Naive thymus-derived CD4-positive, alpha-beta T cell (primary cell): ENCODE results near the gene GLCCI1. TPM values are rescaled to one million over a fixed set of nuclear protein-coding genes. Genes with fewer than 3 reads are reported as not detected.
A peak's percentile ranks its signal among the peaks of the same experiment; 100 is the strongest.
"Not testable (repeated sequence)": the region's sequence is repeated elsewhere in the genome, so short reads cannot be mapped to it uniquely, and the experiment has no call there.

Source experiments
- ATAC-seq: fragments of 150-1000 bp; cut with Tn5 transposase; 2 replicates; pipeline ENCODE4 v1.10.0; 2021; ENCODE audit warnings: mild to moderate bottlenecking, moderate library complexity
- CTCF ChIA-PET: fragments of 350-600 bp; sonication (Branson Sonifier 250); formaldehyde crosslinking; loops from one replicate; lab custom pipeline; 2021; ENCODE audit warnings: antibody characterized with exemption; lab: Charles Lee
- POLR2A ChIA-PET: fragments of 350-600 bp; sonication (Branson Sonifier 250); formaldehyde crosslinking; loops from one replicate; lab custom pipeline; 2021; ENCODE audit warnings: antibody characterized with exemption, inconsistent platforms; lab: Charles Lee
- DNase-seq, 9 donors: peaks; one replicate each; pipeline versions ENCODE4 v3.0.0 to v3.0.0-alpha.2; 2020 to 2022; ENCODE audit warnings: mixed read lengths in 1 of 9
- H3K27ac ChIP-seq: one replicate; pipeline ENCODE4 v1.7.0; 2013; ENCODE audit warnings: mild to moderate bottlenecking, low read depth, low read length, moderate library complexity
- H3K27me3 ChIP-seq, 2 donors: one replicate each; pipeline ENCODE4 v1.7.0; 2013; ENCODE audit warnings: low read length in 2 of 2, mild to moderate bottlenecking in 2 of 2, moderate library complexity in 2 of 2; ENCODE audit not compliant: control insufficient read depth in 2 of 2, insufficient read depth in 2 of 2
- H3K36me3 ChIP-seq, 3 experiments: 1 replicate in 2 of 3; 2 replicates in 1 of 3; pipeline ENCODE4 v1.7.0; 2013; ENCODE audit warnings: low read length in 3 of 3, mild to moderate bottlenecking in 3 of 3, moderate library complexity in 1 of 3; ENCODE audit not compliant: insufficient read depth in 3 of 3, control insufficient read depth in 2 of 3
- H3K4me1 ChIP-seq, 2 donors: one replicate each; pipeline ENCODE4 v1.7.0; 2013; ENCODE audit warnings: low read length in 2 of 2, mild to moderate bottlenecking in 2 of 2, moderate library complexity in 1 of 2; ENCODE audit not compliant: control insufficient read depth in 2 of 2, insufficient read depth in 2 of 2
- H3K4me3 ChIP-seq: 2 replicates; pipeline ENCODE4 v1.7.0; 2013; ENCODE audit warnings: mild to moderate bottlenecking, low read length
- H3K9me3 ChIP-seq, 3 experiments: 1 replicate in 2 of 3; 2 replicates in 1 of 3; pipeline ENCODE4 v1.7.0; 2013; ENCODE audit warnings: low read length in 3 of 3; ENCODE audit not compliant: control insufficient read depth in 2 of 3
- H3K27ac Mint-ChIP-seq, 9 donors: one replicate each; pipeline ENCODE4 v1.8.0; 2020 to 2022; ENCODE audit warnings: mixed read lengths in 9 of 9, mild to moderate bottlenecking in 8 of 9, moderate library complexity in 5 of 9, inconsistent platforms in 2 of 9
- H3K27me3 Mint-ChIP-seq, 5 donors: one replicate each; pipeline ENCODE4 v1.8.0; 2021 to 2022; ENCODE audit warnings: mixed read lengths in 5 of 5, mild to moderate bottlenecking in 1 of 5
- H3K36me3 Mint-ChIP-seq, 5 donors: one replicate each; pipeline ENCODE4 v1.8.0; 2020 to 2022; ENCODE audit warnings: mixed read lengths in 5 of 5, mild to moderate bottlenecking in 3 of 5, inconsistent platforms in 1 of 5
- H3K4me1 Mint-ChIP-seq, 7 donors: one replicate each; pipeline ENCODE4 v1.8.0; 2020 to 2022; ENCODE audit warnings: mixed read lengths in 7 of 7, mild to moderate bottlenecking in 3 of 7, inconsistent platforms in 1 of 7
- H3K4me3 Mint-ChIP-seq, 10 donors: one replicate each; pipeline ENCODE4 v1.8.0; 2020 to 2022; ENCODE audit warnings: mild to moderate bottlenecking in 10 of 10, mixed read lengths in 10 of 10, moderate library complexity in 6 of 10, inconsistent platforms in 2 of 10
- H3K9me3 Mint-ChIP-seq, 11 donors: one replicate each; pipeline ENCODE4 v1.8.0; 2020 to 2022; ENCODE audit warnings: mixed read lengths in 11 of 11, mild to moderate bottlenecking in 4 of 11, inconsistent platforms in 1 of 11, moderate library complexity in 1 of 11
- intact Hi-C, 2 donors: fragments of 100-400 bp; cut with micrococcal nuclease; formaldehyde crosslinking; loops; one replicate each; pipeline ENCODE4 v1.15.1; 2023
- polyA plus RNA-seq, 2 donors: library from polyadenylated mRNA; unstranded; fragments of 300-500 nt; fragmentation: Illumina TruSeq; gene quantifications; one replicate each; pipeline ENCODE4 v1.2.3, GENCODE V29; 2021
- total RNA-seq, 6 experiments: library from RNA in 5 of 6; stranded (reverse) in 5 of 6; gene quantifications; 1 replicate in 5 of 6; 2 replicates in 1 of 6; pipeline ENCODE4 v1.2.3 and lab custom pipeline; 2021 to 2026

Gene GLCCI1
- total and polyA plus RNA-seq, 7 experiments from 2014 or later, result 6.9 to 43.1 (median 26.5) TPM

- DNase-seq, H3K36me3 ChIP-seq, ATAC-seq, intact Hi-C loops, H3K9me3 Mint-ChIP-seq, H3K4me1 ChIP-seq, H3K4me3 ChIP-seq, H3K27me3 ChIP-seq, H3K27me3 Mint-ChIP-seq, H3K27ac ChIP-seq, H3K9me3 ChIP-seq: not testable (repeated sequence)
- Mint-ChIP-seq H3K27ac (peak overlapping the region in 5 of 9 donors; percentile 27 to 55 (median 51)), H3K4me1 (peaks cover 28 to 75% (median 57%) of the 10 kb centered on the region in 7 donors), H3K4me3 (peak overlapping the region in 4 of 10 donors; percentile 17 to 32 (median 24)), H3K36me3 (peaks cover 0 to 46% (median 27%) of the 10 kb centered on the region in 5 donors)
- CTCF ChIA-PET, result interaction anchor here (1.5 kb wide), 1 partner anchor 142 kb away, joined by 6 read pairs; no protein-coding TSS in a partner anchor
- POLR2A ChIA-PET, result interaction anchor here (0.6 kb wide), 1 partner anchor 386 kb away, joined by 3 read pairs; no protein-coding TSS in a partner anchor
Measured at GRCh38 chr7:8048067-8048466, 79.5 kb downstream of the GLCCI1 start.

DNA sequence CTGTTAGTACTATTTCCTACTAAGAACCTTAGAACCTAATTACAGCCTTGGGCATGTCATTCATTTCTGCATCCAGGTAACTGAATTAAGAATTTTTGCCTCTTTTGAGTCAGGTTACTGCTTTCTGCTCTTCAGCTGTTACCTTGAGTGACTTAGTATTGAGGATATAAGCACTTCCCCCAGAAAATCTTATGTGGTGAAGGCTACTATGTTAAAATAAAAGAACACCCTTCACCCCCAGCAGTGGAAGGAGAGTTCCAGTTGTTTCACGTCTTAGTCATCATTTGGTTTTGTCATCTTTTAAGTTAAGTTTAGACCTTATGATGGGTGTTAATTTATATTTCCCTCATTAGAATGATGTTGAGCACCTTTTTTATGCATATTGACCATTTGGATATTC is 82.8 kb downstream of the GLCCI1 start:
- ATAC-seq, result no peak
- H3K27me3 Mint-ChIP-seq, result no peaks in the 10 kb centered on the region
- ChIA-PET POLR2A (no interaction called here), CTCF (interaction anchor here (1.2 kb wide), 1 partner anchor 24 kb away, joined by 4 read pairs; no protein-coding TSS in a partner anchor)
- no peak for DNase-seq
- intact Hi-C loops, result no loop called here
- Histone ChIP-seq H3K9me3 (no peaks in the 10 kb centered on the region), H3K4me1 (peaks cover 8 to 9% of the 10 kb centered on the region in 2 donors), H3K27me3 (no peaks in the 10 kb centered on the region), H3K4me3 (no peak overlapping the region), H3K27ac (no peak overlapping the region), H3K36me3 (peaks cover 0 to 4% (median 0%) of the 10 kb centered on the region in 3 experiments)
- peaks cover 0 to 31% (median 17%) of the 10 kb centered on the region in 5 donors for H3K36me3 Mint-ChIP-seq
- H3K27ac Mint-ChIP-seq, result peak overlapping the region in 1 of 9 donors; percentile 40
- H3K9me3 Mint-ChIP-seq, result peaks cover 0 to 3% (median 0%) of the 10 kb centered on the region in 11 donors
- H3K4me3 Mint-ChIP-seq, result no peak overlapping the region
- peaks cover 18 to 52% (median 37%) of the 10 kb centered on the region in 7 donors for H3K4me1 Mint-ChIP-seq

DNA sequence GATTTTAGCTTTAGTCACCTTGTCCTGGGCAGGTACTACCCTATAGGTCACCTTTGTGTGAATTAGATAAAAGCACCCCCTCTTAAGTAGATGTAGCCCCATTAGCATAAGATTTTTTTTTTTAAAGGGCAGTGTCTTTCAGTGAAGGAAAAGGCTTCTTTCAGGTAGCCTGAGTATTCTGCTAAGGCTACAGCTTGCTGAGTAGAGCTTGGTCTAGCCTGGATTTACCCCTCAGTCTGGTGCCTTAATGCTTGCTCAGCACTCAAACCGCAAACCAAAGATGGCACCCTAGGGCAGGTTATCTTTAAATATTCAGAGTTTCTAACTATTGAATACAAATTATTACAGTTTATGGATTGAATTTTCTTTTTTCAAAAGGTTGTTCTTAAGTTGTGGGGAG is 83.4 kb downstream of the GLCCI1 start:
- Histone ChIP-seq H3K27me3 (no peaks in the 10 kb centered on the region), H3K9me3 (no peaks in the 10 kb centered on the region), H3K27ac (no peak overlapping the region), H3K4me3 (no peak overlapping the region), H3K4me1 (peaks cover 8 to 9% of the 10 kb centered on the region in 2 donors), H3K36me3 (peaks cover 0 to 4% (median 0%) of the 10 kb centered on the region in 3 experiments)
- Mint-ChIP-seq H3K4me1 (peaks cover 14 to 46% (median 30%) of the 10 kb centered on the region in 7 donors), H3K27ac (peak overlapping the region in 2 of 9 donors; percentile 17 to 57), H3K27me3 (no peaks in the 10 kb centered on the region), H3K36me3 (peaks cover 0 to 30% (median 20%) of the 10 kb centered on the region in 5 donors), H3K9me3 (peaks cover 0 to 3% (median 0%) of the 10 kb centered on the region in 11 donors), H3K4me3 (no peak overlapping the region)
- ATAC-seq, result no peak
- ChIA-PET POLR2A (no interaction called here), CTCF (interaction anchor here (1.2 kb wide), 1 partner anchor 23 kb away, joined by 4 read pairs; no protein-coding TSS in a partner anchor)
- intact Hi-C loops, result no loop called here
- no peak for DNase-seq

- ATAC-seq (no peak), DNase-seq (no peak)
- no peak overlapping the region for H3K4me3 Mint-ChIP-seq
- H3K9me3 Mint-ChIP-seq, result peaks cover 0 to 3% (median 0%) of the 10 kb centered on the region in 11 donors
- H3K27ac Mint-ChIP-seq, result no peak overlapping the region
- H3K36me3 ChIP-seq, result peaks cover 0 to 4% (median 0%) of the 10 kb centered on the region in 3 experiments
- peaks cover 11 to 41% (median 26%) of the 10 kb centered on the region in 7 donors for H3K4me1 Mint-ChIP-seq
- no peaks in the 10 kb centered on the region for H3K27me3 ChIP-seq
- H3K27ac ChIP-seq, result no peak overlapping the region
- peaks cover 0 to 32% (median 21%) of the 10 kb centered on the region in 5 donors for H3K36me3 Mint-ChIP-seq
- no peaks in the 10 kb centered on the region for H3K27me3 Mint-ChIP-seq
- peaks cover 5 to 8% of the 10 kb centered on the region in 2 donors for H3K4me1 ChIP-seq
- no peak overlapping the region for H3K4me3 ChIP-seq
- ChIA-PET CTCF (no interaction called here), POLR2A (no interaction called here)
- H3K9me3 ChIP-seq, result no peaks in the 10 kb centered on the region
- intact Hi-C loops, result no loop called here
Measured at GRCh38 chr7:8052824-8053223, 84.2 kb downstream of the GLCCI1 start.

DNA sequence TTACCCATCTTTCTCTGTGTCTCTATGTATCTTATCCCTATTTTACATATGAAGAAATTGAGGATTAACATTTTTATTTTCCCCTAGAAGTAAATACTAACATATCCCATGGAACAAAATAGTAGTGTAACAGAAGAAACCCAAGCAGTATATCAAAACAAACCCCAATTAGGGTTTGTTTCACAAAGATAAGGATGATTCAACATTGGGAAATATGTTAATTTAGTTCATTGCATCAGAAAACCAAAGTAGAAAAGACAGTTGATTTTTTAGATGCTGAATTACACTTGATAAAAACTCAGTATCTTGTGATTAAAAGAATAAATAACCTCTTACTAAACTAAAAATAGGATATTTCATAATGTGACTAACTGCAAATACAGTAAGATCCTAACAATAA is 87.8 kb downstream of the GLCCI1 start:
- Mint-ChIP-seq H3K36me3 (peaks cover 4 to 43% (median 32%) of the 10 kb centered on the region in 5 donors), H3K9me3 (peaks cover 0 to 2% (median 0%) of the 10 kb centered on the region in 11 donors), H3K27me3 (no peaks in the 10 kb centered on the region), H3K4me3 (no peak overlapping the region), H3K27ac (peak overlapping the region in 1 of 9 donors; percentile 45), H3K4me1 (peaks cover 2 to 18% (median 13%) of the 10 kb centered on the region in 7 donors)
- ChIA-PET CTCF (no interaction called here), POLR2A (no interaction called here)
- Histone ChIP-seq H3K36me3 (peaks cover 0 to 4% (median 0%) of the 10 kb centered on the region in 3 experiments), H3K4me3 (no peak overlapping the region), H3K27ac (no peak overlapping the region), H3K4me1 (peaks cover under 1 to 1% of the 10 kb centered on the region in 2 donors), H3K27me3 (no peaks in the 10 kb centered on the region), H3K9me3 (no peaks in the 10 kb centered on the region)
- DNase-seq, result no peak
- ATAC-seq, result no peak
- intact Hi-C loops, result no loop called here

DNA sequence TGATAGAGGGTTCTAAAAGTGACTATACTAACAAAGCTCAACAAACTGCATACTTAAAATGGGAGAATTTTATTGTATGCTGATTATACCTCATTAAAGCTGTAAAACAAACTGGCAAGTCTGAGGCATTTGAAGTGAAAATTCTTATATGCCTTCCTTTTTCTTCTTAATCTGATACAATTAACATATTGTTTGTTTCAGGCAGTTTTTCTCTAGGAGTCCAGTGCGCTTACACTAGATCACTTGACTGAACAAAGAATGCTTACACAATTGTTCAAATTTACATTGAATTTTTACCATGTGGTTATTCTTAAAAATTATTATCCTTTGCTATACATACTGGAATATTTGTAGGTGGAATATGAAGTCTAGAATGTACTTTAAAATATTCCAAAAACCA is 89.0 kb downstream of the GLCCI1 start:
- peaks cover 4 to 48% (median 36%) of the 10 kb centered on the region in 5 donors for H3K36me3 Mint-ChIP-seq
- ChIA-PET POLR2A (no interaction called here), CTCF (interaction anchor here (0.6 kb wide), 1 partner anchor 24 kb away, joined by 3 read pairs; no protein-coding TSS in a partner anchor)
- H3K27me3 Mint-ChIP-seq, result no peaks in the 10 kb centered on the region
- Histone ChIP-seq H3K36me3 (peaks cover 0 to 9% (median 0%) of the 10 kb centered on the region in 3 experiments), H3K4me3 (no peak overlapping the region), H3K9me3 (no peaks in the 10 kb centered on the region), H3K4me1 (no peaks in the 10 kb centered on the region), H3K27me3 (no peaks in the 10 kb centered on the region), H3K27ac (no peak overlapping the region)
- H3K4me1 Mint-ChIP-seq, result peaks cover 0 to 12% (median 5%) of the 10 kb centered on the region in 7 donors
- H3K4me3 Mint-ChIP-seq, result no peak overlapping the region
- peak overlapping the region in 1 of 9 donors; percentile 51 for H3K27ac Mint-ChIP-seq
- peaks cover 0 to 3% (median 0%) of the 10 kb centered on the region in 11 donors for H3K9me3 Mint-ChIP-seq
- ATAC-seq, result no peak
- intact Hi-C loops, result no loop called here
- DNase-seq, result no peak
